ENCODE data around the gene CYB561D2.

The CYB561D2 gene

DNA sequence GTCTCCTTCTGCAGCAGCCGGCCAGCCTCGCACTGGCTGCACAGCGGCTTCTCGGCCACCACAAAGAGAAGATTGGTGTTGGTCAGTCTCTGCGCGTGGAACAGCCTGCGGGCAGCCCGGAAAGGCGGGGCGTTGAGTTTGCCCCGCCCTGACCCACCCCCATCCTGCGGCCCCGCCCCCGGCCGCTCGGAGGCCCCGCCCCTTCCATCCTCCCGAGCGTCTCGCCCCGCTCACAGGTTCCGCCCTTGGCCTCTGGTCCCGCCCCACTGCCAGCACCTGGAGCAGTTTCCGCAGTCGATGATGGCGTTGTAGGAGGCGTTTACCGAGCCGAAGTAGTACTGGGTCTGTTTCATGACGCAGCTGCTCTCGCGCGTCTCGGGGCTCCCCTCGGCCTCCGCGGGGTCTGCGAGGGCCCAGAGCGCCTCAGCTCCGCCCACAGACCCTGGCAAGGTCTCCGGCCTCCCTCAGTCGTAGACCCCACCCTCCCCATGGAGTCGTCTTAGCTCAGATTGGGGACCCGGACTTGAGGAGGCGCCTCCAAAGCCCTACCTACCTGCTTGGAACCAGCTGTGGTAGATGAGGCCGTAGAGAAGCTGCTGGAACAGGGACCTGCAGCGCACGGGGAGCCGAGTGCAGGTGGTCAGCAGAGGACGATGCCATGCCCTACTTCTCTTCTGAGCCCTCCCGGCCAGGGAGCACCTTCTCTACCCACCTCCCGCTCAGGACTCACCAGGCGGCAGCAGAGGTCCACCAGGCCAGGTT lies 14.6 kb downstream of the CYB561D2 start:
- peak; percentile 90 for DNase-seq (ENCODE audit: low spot score)

DNA sequence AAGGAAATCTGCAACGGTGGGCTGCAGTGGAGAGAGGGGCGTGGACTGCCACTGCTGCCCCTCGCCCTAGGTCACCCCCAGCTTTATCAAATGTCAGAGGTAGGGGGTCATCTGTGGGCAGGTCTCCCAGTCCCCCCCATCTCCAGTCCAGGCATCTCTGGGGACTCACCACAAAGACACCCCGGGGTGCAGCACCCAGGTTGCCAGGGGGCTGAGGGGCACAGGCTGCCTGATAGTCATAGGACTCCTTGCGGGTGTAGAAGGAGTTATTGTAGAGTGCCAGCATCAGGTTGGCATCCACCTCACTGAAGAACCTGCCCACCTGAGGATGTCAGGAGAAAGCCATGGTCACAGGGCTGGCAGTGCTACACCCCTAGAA lies 15.2 kb downstream of the CYB561D2 start:
- no peak for DNase-seq (ENCODE audit: low spot score)

DNA sequence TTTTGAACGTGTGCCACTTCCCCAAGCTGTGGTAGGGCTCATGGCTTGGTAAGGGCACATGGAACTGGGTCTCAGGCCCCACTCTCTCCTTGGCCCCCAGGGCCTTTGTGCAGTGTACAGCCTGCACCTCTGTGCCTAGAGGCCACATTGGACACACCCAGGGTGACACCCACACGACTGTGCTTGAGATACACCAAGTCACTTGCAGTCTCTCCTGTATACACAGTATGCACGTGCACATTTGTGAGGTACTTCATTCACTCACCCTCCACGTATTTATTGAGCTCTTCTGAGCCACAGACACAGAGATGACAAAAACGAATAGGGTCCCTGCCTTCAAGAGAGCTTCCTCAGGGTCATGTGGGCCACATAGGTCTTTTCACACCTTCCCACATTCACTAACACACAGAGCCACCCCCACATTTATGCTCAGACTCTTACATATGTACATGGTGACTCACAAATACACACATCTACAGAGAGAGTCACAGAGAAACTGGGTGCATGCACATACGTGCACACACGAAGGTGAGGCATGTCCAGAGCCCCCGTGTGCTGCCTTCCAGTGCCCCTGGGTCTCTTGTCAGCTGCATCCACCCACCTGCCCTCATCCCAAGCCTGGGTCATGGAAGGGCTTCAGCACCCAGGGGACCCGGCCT lies 18.5 kb downstream of the CYB561D2 start:
- no peak for DNase-seq (ENCODE audit: low spot score)

DNA sequence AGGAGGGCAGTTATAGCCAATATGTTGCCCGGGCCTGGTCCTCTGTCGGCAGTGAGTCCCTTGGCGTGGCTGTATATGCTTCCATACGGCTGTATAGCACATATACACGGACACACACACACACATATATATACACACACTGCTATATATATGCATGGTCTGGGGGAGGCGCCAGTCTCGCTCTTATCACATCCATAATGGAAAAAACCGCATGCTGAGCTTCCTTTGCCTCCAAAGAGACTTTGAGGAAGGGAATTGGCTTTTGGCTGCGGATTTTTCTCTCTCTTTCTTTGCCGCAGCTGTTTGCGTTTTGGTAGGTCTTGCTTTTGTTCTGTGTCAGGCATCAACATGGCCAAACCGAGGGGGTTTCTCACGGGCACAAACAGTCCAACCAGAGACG lies 19.9 kb downstream of the CYB561D2 start:
- DNase-seq (ENCODE audit: low spot score), result peak; percentile 33

DNA sequence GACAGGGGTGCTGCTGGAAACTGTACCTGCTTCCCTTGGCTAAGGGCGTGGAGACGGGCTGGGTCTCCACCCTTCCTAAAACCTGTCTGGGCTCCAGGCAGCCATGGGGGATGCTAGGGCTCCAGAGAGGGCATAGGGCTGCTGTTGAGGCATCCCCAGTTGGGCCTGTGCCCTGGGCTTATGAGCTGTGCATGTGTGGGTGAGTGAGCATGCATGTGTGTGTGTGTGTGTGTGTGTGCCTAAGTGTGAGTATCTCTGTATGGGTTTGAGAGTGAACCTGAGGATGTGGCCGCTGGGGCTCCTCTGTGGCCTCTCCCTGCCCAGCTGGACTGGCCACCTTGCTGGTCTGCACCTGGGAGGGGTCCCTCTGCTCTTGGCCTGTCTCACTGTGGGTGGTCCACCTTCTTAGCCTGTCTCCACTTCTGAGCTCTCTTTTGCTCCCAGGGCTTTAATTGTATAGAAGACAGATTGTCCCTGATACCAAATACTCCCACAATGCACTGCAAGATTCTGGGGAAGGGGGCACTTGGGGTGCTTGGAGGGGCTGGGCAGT lies 20.5 kb downstream of the CYB561D2 start:
- no peak for DNase-seq (ENCODE audit: low spot score)

DNA sequence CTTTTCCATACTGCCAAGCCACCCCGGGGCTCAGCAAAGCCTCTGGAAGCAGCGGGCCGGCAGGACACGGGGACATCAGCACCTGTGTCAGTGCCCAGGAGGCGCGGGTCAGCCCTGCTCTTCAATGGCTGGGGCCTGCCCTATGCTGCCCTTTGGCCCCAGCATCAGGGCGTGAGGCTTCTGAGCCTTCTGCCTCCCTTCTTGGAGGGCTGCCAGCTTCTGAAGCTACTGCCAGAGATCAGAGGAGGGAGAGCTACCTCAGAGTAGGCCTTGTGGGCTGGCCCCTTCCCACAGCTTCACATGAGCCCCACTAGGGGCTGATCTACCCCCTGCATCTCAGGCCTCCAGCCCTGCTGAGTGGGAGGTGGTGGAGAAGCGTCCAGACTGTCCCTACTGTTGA lies 21.7 kb downstream of the CYB561D2 start:
- no peak for DNase-seq (ENCODE audit: low spot score)

DNA sequence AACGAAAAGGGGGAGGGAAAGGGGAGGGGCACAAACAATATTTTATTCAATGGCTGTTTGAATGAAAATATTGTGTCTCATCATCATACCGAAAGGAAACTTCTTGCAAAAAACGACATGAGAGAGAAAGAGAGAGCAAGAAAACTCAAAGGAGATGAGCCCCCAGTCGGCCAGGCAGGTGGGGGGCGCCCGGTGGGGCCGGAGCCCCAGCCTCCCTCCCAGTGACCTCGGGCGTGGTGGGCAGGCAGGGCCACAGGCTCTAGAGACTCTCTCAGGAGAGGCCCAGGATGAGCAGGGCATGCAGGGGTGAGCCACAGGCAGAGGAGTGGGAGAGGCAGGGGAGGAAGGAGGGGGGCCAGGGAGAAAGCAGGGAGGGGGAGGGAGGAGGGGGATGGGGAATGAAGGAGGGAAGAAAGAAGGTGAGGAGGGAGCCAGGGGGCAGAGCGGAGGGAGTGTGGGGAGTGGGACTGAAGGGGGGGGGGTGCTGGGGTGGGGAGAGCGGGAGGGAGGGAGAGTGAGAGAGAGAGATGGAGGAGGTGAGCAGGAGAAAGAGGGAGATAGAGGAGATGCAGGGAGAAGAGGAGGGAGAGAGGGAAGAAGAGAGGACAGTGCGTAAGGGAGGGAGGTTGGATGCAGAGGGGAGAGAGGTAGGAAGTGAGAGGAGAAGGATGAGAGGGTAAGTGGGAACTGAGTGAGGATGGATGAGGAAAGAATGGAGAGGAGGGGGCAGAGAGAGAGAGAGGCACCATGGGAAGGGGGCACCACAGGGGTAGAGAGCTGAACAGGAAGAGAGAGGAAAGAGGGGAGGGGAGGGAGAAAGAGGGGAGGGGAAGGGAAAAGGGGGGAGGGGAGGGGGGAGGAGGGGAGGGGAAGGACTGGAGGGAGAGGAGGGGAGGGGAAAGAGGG lies 22.7 kb downstream of the CYB561D2 start:
- DNase-seq (ENCODE audit: low spot score), result no peak

DNA sequence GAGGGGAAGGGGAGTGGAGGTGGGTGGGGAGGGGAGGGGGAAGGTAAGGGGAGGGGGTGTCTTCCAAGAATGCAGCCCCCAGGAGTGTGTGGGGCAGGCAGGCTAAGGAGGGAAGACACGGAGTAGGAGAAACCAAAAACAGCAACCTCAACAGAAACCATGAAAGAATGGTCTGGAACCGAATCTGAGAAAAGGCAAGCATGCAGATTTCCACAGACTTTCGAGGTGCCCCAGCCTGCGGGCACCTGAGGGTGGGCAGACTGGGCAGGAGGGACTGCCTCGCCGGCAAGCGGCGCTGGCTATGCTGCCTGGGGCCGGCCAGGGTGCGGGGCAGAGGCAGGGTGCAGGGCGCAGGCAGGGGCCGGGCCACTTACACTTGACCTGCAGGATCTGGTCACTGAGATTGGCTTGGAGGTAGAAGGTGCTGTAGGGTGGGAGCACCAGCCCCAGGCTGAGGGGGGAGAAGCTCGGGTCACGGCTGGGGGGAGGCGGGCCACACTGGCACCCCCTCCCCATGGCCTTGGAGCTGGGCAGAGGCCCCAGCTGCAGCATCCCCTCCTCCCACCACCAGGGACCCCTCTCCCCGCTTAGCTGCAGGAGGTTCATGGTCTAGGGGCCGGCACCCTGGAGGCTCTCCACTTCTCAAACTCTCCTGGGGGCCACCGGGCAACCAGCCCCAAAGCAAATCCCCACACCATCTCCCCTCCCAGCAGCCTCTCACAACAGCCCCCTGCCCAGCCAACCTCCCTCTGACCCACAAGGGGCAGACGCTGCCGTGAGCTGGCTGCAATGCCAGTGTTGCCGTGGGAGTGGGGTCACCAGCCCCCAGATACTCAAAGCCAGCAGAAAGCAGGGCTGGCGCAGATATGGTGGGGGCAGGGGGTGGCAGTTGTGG lies 23.9 kb downstream of the CYB561D2 start:
- no peak for DNase-seq (ENCODE audit: low spot score)

DNA sequence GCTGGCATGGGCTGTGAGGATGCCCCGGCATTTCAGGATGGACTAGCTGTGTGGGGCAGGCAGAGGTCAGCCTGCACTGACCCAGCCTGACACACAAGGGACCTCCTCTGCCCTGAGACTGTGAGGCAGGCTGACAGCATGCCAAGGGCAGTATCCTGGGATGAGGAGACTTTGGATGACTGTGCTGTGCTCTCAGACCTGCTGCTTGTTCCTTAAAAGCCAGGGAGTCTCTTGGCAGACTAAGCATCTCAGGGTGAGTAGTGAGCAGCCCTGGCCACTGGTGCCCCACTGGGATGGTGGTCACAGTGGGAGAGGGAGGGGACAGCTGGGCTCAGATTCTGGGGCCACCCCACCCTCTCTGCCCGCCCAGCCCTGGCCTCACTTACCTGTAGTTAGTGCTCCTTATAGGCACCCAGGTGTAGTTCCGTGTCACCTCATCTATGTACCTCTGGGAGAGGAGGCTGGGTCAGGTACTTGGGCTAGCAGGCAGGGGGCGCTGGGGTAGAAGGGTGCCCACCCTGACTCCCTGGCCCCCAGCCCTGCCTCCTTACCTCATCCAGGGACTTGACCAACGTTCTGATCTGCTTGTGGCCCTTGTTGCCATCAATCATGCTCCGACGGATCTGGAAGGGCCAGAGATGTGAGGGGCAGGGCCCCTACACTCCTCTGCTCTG lies 24.7 kb downstream of the CYB561D2 start:
- no peak for DNase-seq (ENCODE audit: low spot score)

DNA sequence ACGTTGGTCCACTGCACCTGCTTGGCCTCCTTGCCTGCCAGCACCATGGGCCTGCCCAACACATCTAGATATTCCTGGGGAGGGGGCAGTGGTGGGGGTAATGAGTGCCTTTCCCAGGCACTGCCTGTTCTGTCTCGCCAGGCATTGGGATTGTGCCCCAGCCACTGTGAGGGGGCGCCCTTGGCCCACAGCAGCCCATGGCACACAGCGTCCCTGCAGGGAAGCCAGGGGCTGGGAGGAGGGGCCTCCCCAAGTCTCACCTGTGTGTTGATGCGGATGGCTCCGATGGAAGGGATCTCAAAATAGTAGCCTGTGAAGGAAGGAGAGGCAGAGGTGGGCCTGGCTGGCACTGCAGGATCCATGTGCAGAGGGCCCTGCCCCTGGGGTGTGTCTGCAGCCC lies 27.4 kb downstream of the CYB561D2 start:
- no peak for DNase-seq (ENCODE audit: low spot score)

DNA sequence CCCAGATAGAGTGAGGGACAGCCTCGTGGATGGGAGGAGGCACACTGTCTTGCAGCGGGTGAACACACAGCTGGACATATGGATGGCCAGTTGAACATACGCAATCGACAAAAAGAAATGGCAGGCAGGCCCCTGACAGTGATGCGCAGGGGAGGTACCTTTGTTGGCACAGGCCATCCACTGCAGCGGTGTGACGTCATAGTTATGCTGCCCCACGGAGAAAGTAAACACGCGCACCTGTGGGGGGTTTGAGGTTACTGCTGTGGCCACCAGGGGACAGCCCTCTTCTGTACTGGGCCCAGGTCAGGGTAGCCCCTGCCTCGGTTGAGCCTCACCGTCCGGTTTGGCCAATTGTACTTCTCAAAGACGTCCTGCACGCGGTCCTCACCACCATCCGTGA lies 28.1 kb downstream of the CYB561D2 start:
- no peak for DNase-seq (ENCODE audit: low spot score)

DNA sequence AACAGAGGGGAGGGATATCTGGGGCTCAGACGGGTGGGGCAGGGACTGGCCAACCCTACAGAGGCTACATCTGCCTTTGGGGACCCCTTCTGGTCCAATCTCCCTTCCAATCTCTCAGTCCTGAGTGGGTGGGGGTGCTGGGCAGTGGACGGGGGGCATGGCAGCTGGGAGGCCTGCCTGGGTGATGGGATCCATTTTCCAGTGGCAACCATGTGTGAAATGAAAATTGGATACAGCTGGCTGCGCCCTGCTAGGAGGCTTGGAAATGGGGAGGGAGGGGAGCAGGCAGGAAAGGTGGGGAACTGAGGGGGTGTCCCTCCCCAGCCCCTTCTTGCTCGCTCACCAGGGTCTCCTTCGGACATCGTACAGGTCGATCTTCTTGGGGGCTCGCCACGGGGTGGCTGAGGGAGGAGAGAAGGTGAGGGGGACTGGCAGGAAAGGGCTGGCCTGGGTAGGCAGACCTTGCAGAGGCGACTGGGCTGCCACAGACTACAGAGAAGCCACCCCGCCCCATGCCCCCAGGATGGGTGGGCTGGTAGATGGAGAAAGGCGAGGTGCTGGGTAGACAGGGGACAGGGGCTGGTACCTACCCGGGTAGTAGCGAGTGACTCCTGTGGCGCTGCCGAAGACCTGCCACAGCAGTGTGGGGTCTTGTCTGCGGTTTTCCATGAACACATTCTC lies 29.9 kb downstream of the CYB561D2 start:
- DNase-seq (ENCODE audit: low spot score), result no peak

DNA sequence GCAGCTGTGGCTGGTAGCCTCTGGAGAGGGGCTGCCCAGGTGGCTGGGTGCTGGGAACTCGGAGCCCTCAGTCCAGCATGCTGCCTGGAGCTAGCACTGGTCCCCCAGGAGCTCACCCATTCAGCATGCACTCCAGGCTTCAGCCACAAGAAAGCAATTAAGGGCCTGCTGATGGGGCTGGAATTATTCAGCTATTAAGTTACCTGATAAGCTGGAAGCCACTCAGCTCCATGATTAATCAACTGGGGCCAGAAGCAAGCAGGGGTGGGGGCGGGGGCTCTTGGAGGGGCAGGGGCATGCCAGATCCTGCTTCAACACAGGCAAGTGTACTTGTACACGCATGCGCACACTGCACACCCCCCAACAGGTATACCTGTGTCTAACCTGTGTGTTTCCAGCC lies 30.7 kb downstream of the CYB561D2 start:
- DNase-seq (ENCODE audit: low spot score), result no peak

DNA sequence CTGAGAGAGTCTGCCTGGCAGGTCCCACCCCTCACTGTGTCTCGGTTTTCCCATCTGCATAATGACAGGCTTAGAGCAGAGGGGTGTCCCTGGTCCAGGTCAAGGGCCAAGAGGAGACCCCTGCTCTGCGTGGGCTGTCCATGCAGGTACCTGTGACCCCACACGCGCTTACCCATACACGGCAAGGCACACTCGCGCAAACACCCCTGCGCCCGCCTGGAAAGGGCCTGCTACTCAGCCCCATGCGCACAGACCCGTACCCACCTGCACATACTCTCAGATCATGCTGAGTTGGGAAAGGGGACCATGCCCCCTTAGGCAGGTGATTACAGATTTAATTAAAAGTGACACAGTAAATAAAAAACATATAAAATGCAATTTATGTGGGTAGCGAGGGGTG lies 32.1 kb downstream of the CYB561D2 start:
- no peak for DNase-seq (ENCODE audit: low spot score)

DNA sequence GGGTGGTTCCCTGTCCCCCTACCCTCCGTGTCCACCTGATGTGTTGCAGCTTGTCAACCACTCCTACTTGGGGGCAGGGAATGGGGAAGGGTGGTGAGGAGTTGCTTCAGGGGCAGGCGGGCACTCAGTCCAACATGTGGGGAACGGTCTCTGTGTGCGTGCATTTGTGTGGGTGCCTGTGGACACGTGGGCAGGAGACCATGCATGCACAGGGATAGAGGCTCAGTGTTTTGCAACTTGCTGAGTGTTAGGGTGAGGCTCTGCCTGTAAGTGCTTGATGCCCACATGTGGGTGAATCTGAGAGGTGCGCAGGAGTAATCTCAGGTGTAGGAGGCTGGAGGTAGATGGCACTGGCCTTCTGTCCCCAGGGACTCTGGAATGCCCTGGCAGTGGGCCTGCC lies 33.1 kb downstream of the CYB561D2 start:
- no peak for DNase-seq (ENCODE audit: low spot score)

DNA sequence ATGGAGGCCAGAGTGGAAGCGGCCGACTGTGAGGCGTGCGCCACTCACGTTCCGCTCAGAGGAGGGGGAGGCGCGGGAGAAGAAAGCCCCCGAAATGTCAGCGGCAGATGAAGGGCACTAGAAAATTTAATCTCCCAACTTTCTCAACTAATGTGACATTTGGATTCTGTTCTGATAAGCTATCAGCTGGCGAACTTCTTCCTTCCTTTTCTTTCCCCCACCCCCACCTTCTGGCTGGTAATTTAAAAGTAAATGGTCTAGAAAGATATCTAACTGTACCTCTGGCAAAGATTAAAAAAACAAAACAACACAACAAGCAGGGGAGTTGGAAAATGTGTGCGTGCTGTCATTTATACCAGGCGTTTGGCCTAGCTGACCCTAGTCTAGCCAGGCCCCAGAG lies 35.1 kb downstream of the CYB561D2 start:
- no peak for DNase-seq (ENCODE audit: low spot score)

DNA sequence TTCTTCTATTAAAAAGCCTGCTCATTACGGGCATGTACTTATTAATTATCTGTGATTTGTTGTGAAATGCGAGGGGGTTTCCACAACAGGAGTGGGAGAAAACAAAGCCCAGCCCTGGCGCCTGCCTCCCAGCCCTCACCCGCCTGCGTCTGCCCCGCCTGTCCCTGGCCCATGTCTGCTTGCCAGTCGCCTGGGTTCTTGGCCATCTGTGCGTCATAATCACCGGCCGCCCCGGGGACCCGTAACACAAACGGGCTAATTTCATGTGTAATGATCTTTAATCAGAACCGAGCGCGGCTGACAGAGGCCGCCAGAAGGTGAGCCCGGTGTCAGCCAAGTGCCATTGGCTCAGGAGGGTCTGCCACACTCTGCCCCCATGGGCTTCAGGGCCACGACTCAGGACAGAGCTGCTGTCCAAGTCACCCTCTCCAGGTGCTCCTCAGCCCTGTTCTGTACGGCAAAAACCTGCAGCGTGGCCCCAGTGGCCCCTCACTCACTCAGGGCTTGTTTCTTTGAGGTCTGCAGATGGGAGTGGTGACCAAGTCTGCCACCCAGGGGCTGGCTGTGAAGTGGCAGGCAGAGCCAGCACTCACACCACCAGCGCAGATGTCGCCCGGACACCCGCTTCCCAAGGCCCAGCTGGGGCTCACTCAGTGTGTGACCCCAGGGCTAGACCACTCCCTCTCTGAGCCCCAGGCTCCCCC lies 37.5 kb downstream of the CYB561D2 start:
- DNase-seq (ENCODE audit: low spot score), result no peak

DNA sequence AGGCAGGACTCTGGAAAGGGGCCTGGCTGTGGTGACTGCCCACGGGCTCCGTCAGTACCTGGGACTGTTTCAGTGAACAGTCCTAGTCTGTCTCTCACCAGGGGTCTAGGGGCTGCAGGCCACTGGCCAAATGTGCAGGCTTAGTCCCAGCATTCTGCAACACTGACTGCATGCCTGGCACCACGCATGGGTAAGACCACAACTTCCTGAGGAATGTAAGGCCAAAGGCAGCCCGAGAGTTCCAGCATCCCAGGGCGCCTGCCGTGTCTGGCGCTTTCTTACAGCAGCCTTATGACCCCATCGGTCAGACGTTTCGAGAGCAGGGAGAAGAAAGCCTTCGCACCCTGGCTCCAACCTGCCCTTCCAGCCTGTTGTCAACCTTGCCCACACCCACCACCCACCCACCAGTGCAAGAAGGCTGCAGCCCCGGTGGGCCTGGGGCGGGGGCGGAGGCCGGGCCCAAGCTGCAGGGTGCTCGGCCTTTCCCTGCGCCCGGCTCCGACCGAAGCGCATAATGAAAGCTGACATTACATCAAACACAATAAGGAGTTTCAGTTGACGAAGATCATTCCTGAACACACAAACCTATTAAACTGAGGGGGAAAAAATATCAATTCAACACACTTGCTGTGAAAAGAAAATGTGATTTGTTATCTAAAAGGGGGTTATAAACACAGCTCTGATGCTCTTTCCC lies 38.2 kb downstream of the CYB561D2 start:
- no peak for DNase-seq (ENCODE audit: low spot score)

DNA sequence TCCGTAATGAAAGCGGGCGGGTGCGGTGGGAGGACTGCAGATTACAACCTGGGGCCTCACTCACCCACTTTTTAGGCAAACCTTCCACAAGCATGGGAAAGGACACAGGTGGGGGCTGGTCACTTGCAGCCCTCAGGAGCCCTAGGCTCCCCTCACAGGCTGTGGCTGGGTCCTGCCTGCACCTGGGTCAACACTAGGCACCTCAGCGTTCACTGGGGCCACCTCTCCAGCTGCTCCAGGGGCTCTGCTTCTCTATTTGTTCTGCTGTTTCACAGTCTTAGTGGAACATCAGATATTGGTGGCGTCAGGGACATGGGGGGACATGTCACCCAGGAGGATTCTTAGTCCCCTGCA lies 38.7 kb downstream of the CYB561D2 start:
- no peak for DNase-seq (ENCODE audit: low spot score)

All from COLO829 (cell line).